Panc1 (cell line): Measurements from ENCODE around the gene CACNA1I. TPM values are rescaled to one million over a fixed set of nuclear protein-coding genes. Genes with fewer than 3 reads are reported as not detected.

ENCODE experiments used
- ATAC-seq: fragments of 200-7000 bp; cut with Tn5 transposase; 2 replicates; pipeline ENCODE4 v1.9.1; 2020; ENCODE audit warnings: mild to moderate bottlenecking, moderate library complexity
- BruUV-seq: library from RNA; stranded (reverse); fragments of 400-500 nt; replicated peaks from 2 replicates; lab custom pipeline; 2021; lab: Mats Ljungman, UMichigan
- CTCF ChIA-PET: fragments of 300-600 bp; sonication (Branson Sonifier 250); formaldehyde crosslinking; loops from one replicate; lab custom pipeline; 2022; ENCODE audit warnings: antibody characterized with exemption; lab: Charles Lee
- POLR2A ChIA-PET: fragments of 300-600 bp; sonication (Branson Sonifier 250); formaldehyde crosslinking; loops from one replicate; lab custom pipeline; 2022; ENCODE audit warnings: antibody characterized with exemption; lab: Charles Lee
- DNase-seq: peaks from one replicate; pipeline ENCODE4 v3.0.0-alpha.2; 2010; ENCODE audit warnings: low read depth, low spot score
- H3K27ac ChIP-seq: 2 replicates; pipeline ENCODE4 v1.5.1; 2011; ENCODE audit warnings: mild to moderate bottlenecking, low read length, inconsistent platforms
- H3K27me3 ChIP-seq: fragments of 200-500 bp; sonication (Bioruptor generic); 2 replicates; pipeline ENCODE4 v1.6.0; 2014; ENCODE audit warnings: low read length, inconsistent platforms; ENCODE audit not compliant: control insufficient read depth, insufficient read depth
- H3K36me3 ChIP-seq: fragments of 200-500 bp; sonication (Bioruptor generic); 2 replicates; pipeline ENCODE4 v1.5.1; 2014; ENCODE audit warnings: inconsistent platforms, mild to moderate bottlenecking, low read length, moderate library complexity; ENCODE audit not compliant: control insufficient read depth, insufficient read depth
- H3K4me1 ChIP-seq: 2 replicates; pipeline ENCODE4 v1.5.1; 2011; ENCODE audit warnings: inconsistent platforms, mild to moderate bottlenecking, low read length, moderate library complexity; ENCODE audit not compliant: control insufficient read depth, insufficient read depth
- H3K4me3 ChIP-seq, 2 experiments: 2 replicates each; pipeline ENCODE4 v1.5.1; 2011 to 2012; ENCODE audit warnings: low read depth in 2 of 2, low read length in 2 of 2, mild to moderate bottlenecking in 2 of 2, inconsistent platforms in 1 of 2, moderate library complexity in 1 of 2
- H3K9me3 ChIP-seq: fragments of 200-500 bp; sonication (Bioruptor generic); 2 replicates; pipeline ENCODE4 v1.5.1; 2014; ENCODE audit warnings: low read depth, mild to moderate bottlenecking, inconsistent platforms, low read length, moderate library complexity; ENCODE audit not compliant: control insufficient read depth, insufficient read depth
- POLR2AphosphoS5 ChIP-seq: IDR thresholded peaks from 2 replicates; pipeline ENCODE4 v1.6.1; 2012; ENCODE audit warnings: mild to moderate bottlenecking, low read depth, low read length, moderate library complexity
- SIN3A ChIP-seq: IDR thresholded peaks from 2 replicates; pipeline ENCODE4 v1.6.1; 2012; ENCODE audit warnings: low read depth, mild to moderate bottlenecking, low read length, moderate library complexity, borderline replicate concordance; ENCODE audit not compliant: insufficient read depth
- TCF7L2 ChIP-seq: IDR thresholded peaks from 2 replicates; pipeline ENCODE4 v1.6.1; 2011; ENCODE audit warnings: mild to moderate bottlenecking, low read depth, low read length, inconsistent platforms
- in situ Hi-C: cut with HindIII; loops from 2 replicates; pipeline ENCODE4 v1.10.0; 2016; ENCODE audit warnings: low sequenced_read_pairs, low pct_unique_long_range_greater_than_20kb
- intact Hi-C: fragments of 100-400 bp; cut with micrococcal nuclease; formaldehyde crosslinking; loops from one replicate; pipeline ENCODE4 v1.10.0; 2022; ENCODE audit not compliant: unreplicated experiment
- total RNA-seq: library from RNA; stranded (reverse); gene quantifications from one replicate; pipeline ENCODE4 v1.2.1, GENCODE V29; 2021; ENCODE audit not compliant: unreplicated experiment
- TF ChIP-seq, protein P1 (sequence below), 2 experiments: IDR thresholded peaks; 2 replicates each; pipeline ENCODE4 v1.6.1; 2011 to 2012; ENCODE audit warnings: low read depth in 2 of 2, control low read depth in 1 of 2, low read length in 1 of 2, mild to moderate bottlenecking in 1 of 2, moderate library complexity in 1 of 2; ENCODE audit not compliant: insufficient read depth in 1 of 2
- TF ChIP-seq, protein P2 (sequence below): fragments of 450-650 bp; IDR thresholded peaks from 2 replicates; pipeline ENCODE4 v1.5.1; 2017; ENCODE audit warnings: mild to moderate bottlenecking

The CACNA1I gene
- total RNA-seq, 1 experiment from 2014 or later, result 0.23 TPM

DNA sequence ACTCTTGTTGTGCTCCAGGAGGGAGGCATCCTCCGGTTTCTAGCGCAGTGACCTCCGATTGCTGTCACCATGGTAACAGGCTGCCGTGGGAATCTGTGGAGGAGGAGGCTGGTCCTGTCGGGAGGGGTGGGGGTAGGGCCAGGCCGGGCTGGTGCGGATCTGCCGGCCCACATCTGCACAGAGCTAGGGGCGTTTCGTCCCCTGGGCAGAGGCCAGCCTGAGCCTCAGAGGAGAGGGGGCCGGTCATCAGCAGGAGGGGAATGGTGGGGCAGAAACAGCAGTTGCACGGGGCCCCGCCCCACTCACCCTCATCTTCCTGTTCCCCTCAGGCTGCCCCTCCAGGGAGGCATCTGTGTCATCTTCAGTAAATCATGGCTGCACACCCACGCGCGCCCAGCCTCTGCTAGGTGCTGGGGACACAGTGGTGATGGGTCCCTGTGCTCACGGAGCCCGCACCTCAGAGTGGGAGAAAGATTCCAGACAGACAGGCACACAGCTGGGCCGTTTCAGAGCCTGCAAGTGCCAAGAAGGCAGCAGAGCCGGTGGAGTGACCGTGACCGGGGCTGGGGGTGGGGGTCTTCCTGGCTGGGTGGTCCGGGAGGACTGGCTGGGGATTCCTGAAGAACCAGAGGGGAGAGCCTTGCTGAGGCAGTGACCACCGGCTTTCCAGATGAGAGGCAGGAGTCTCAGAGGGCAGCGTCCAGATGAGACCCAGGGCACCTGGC lies 120.5 kb downstream of the CACNA1I start:
- H3K4me3 ChIP-seq, result no peak overlapping the region
- intact Hi-C loops, result no loop called here
- H3K27ac ChIP-seq, result no peak overlapping the region
- no peak for ATAC-seq
- no peaks in the 10 kb centered on the region for H3K36me3 ChIP-seq
- BruUV-seq, result no TSS peak
- no peaks in the 10 kb centered on the region; the same call in 1 of the 2 replicates for H3K4me1 ChIP-seq
- no peaks in the 10 kb centered on the region for H3K27me3 ChIP-seq
- in situ Hi-C loops, result no loop called here
- H3K9me3 ChIP-seq, result no peaks in the 10 kb centered on the region
- POLR2A ChIA-PET, result no interaction called here
- DNase-seq, result no peak
- CTCF ChIA-PET, result no interaction called here
- TF ChIP-seq, protein P1, sequence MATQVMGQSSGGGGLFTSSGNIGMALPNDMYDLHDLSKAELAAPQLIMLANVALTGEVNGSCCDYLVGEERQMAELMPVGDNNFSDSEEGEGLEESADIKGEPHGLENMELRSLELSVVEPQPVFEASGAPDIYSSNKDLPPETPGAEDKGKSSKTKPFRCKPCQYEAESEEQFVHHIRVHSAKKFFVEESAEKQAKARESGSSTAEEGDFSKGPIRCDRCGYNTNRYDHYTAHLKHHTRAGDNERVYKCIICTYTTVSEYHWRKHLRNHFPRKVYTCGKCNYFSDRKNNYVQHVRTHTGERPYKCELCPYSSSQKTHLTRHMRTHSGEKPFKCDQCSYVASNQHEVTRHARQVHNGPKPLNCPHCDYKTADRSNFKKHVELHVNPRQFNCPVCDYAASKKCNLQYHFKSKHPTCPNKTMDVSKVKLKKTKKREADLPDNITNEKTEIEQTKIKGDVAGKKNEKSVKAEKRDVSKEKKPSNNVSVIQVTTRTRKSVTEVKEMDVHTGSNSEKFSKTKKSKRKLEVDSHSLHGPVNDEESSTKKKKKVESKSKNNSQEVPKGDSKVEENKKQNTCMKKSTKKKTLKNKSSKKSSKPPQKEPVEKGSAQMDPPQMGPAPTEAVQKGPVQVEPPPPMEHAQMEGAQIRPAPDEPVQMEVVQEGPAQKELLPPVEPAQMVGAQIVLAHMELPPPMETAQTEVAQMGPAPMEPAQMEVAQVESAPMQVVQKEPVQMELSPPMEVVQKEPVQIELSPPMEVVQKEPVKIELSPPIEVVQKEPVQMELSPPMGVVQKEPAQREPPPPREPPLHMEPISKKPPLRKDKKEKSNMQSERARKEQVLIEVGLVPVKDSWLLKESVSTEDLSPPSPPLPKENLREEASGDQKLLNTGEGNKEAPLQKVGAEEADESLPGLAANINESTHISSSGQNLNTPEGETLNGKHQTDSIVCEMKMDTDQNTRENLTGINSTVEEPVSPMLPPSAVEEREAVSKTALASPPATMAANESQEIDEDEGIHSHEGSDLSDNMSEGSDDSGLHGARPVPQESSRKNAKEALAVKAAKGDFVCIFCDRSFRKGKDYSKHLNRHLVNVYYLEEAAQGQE (IDR thresholded peaks at IDR 0.05; ENCODE audit: insufficient read depth in 1 of 2, low read depth in 2 of 2, low read length in 1 of 2), result no peak
- TF ChIP-seq, protein P2, sequence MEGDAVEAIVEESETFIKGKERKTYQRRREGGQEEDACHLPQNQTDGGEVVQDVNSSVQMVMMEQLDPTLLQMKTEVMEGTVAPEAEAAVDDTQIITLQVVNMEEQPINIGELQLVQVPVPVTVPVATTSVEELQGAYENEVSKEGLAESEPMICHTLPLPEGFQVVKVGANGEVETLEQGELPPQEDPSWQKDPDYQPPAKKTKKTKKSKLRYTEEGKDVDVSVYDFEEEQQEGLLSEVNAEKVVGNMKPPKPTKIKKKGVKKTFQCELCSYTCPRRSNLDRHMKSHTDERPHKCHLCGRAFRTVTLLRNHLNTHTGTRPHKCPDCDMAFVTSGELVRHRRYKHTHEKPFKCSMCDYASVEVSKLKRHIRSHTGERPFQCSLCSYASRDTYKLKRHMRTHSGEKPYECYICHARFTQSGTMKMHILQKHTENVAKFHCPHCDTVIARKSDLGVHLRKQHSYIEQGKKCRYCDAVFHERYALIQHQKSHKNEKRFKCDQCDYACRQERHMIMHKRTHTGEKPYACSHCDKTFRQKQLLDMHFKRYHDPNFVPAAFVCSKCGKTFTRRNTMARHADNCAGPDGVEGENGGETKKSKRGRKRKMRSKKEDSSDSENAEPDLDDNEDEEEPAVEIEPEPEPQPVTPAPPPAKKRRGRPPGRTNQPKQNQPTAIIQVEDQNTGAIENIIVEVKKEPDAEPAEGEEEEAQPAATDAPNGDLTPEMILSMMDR, result no peak
- TF ChIP-seq TCF7L2, result no peak

DNA sequence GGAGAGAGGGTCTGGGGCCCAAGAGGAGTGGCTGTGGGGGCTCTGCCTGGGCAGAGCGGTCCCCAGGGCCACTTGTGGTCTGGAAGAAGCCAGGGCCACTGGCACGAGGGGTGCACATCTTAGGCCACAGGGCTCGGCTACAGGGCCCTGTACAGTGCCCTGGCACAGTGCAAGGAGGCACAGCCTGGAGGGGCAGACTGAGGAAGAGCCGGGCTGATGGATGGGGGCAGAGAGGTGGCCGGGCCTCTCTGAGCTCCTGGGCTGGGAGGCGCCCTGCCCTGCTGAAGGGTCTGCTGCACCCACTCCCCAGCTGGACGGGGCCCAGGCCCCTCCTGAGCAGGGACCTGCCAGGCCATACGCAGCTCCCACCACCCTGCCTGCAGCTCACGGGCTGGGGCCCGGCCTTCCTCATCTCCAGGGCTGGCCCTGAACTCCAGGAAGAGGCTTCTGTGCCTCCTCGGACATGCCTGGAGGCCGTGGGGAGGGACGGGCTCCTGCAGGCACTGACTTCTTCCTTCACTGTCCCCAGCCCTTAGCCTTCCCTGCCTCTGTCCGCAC lies 123.5 kb downstream of the CACNA1I start:
- BruUV-seq, result no TSS peak
- H3K9me3 ChIP-seq, result no peaks in the 10 kb centered on the region
- ATAC-seq, result peak; percentile 53; the same call in 1 of the 2 replicates

More for the DNA sequence above, 123.5 kb downstream of the CACNA1I start:
- no peak overlapping the region for H3K27ac ChIP-seq
- H3K36me3 ChIP-seq, result no peaks in the 10 kb centered on the region
- H3K4me1 ChIP-seq, result no peaks in the 10 kb centered on the region; the same call in 1 of the 2 replicates
- DNase-seq, result no peak
- intact Hi-C loops, result no loop called here
- ChIA-PET CTCF (no interaction called here), POLR2A (interaction anchor here (0.6 kb wide), 1 partner anchor 35 kb away, joined by 3 read pairs; no protein-coding TSS in a partner anchor)
- in situ Hi-C loops, result no loop called here
- TF ChIP-seq, protein P1 (IDR thresholded peaks at IDR 0.05; ENCODE audit: insufficient read depth in 1 of 2, low read depth in 2 of 2, low read length in 1 of 2), result no peak
- TF ChIP-seq, protein P2, result no peak
- TF ChIP-seq POLR2AphosphoS5, result no peak
- TF ChIP-seq SIN3A, result no peak
- TF ChIP-seq TCF7L2, result no peak
- H3K27me3 ChIP-seq, result no peaks in the 10 kb centered on the region
- no peak overlapping the region for H3K4me3 ChIP-seq
